Measurements from ENCODE around the gene RGS14.
"Not testable (repeated sequence)": the region's sequence is repeated elsewhere in the genome, so short reads cannot be mapped to it uniquely, and the experiment has no call there.

RGS14 gene

GRCh38 chr5:177371120-177372033 is 13.7 kb downstream of the RGS14 start:
- H3K27me3 ChIP-seq (ENCODE audit: control insufficient read depth in 2 of 2, insufficient read depth in 2 of 2, low read length in 2 of 2) = no peaks in the 10 kb centered on the region
- H3K9ac ChIP-seq (ENCODE audit: low read depth in 1 of 2, low read length in 2 of 2) = peak overlapping the region; percentile 26 to 61
- no peaks in the 10 kb centered on the region for H3K9me3 ChIP-seq (ENCODE audit: control insufficient read depth in 2 of 2, low read length in 2 of 2)
- H3K4me3 ChIP-seq (ENCODE audit: low read length in 2 of 2) = peak overlapping the region; percentile 59 to 63
- H3K36me3 ChIP-seq (ENCODE audit: control insufficient read depth in 2 of 2, insufficient read depth in 2 of 2, low read length in 2 of 2) = peaks cover 0 to 11% of the 10 kb centered on the region in 2 donors
- H3K4me1 ChIP-seq (ENCODE audit: control insufficient read depth in 2 of 2, insufficient read depth in 2 of 2, low read length in 2 of 2) = peaks cover 19 to 24% of the 10 kb centered on the region in 2 donors
- peak overlapping the region in 1 of 2 donors; percentile 31 for H3K27ac ChIP-seq (ENCODE audit: low read depth in 2 of 2, low read length in 2 of 2)

GRCh38 chr5:177372034-177372896 is 14.5 kb downstream of the RGS14 start:
- peaks cover 13 to 22% of the 10 kb centered on the region in 2 donors for H3K4me1 ChIP-seq (ENCODE audit: control insufficient read depth in 2 of 2, insufficient read depth in 2 of 2, low read length in 2 of 2)
- no peak overlapping the region for H3K4me3 ChIP-seq (ENCODE audit: low read length in 2 of 2)
- H3K36me3 ChIP-seq (ENCODE audit: control insufficient read depth in 2 of 2, insufficient read depth in 2 of 2, low read length in 2 of 2) = peaks cover 0 to 11% of the 10 kb centered on the region in 2 donors
- no peak overlapping the region for H3K27ac ChIP-seq (ENCODE audit: low read depth in 2 of 2, low read length in 2 of 2)
- H3K27me3 ChIP-seq (ENCODE audit: control insufficient read depth in 2 of 2, insufficient read depth in 2 of 2, low read length in 2 of 2) = no peaks in the 10 kb centered on the region
- H3K9ac ChIP-seq (ENCODE audit: low read depth in 1 of 2, low read length in 2 of 2) = no peak overlapping the region
- no peaks in the 10 kb centered on the region for H3K9me3 ChIP-seq (ENCODE audit: control insufficient read depth in 2 of 2, low read length in 2 of 2)

- Histone ChIP-seq H3K27ac (ENCODE audit: low read depth in 2 of 2, low read length in 2 of 2) (no peak overlapping the region), H3K9ac (ENCODE audit: low read depth in 1 of 2, low read length in 2 of 2) (no peak overlapping the region), H3K4me3 (ENCODE audit: low read length in 2 of 2) (no peak overlapping the region), H3K9me3 (ENCODE audit: control insufficient read depth in 2 of 2, low read length in 2 of 2) (no peaks in the 10 kb centered on the region), H3K4me1 (ENCODE audit: control insufficient read depth in 2 of 2, insufficient read depth in 2 of 2, low read length in 2 of 2) (peaks cover 9 to 17% of the 10 kb centered on the region in 2 donors), H3K36me3 (ENCODE audit: control insufficient read depth in 2 of 2, insufficient read depth in 2 of 2, low read length in 2 of 2) (peaks cover 0 to 11% of the 10 kb centered on the region in 2 donors), H3K27me3 (ENCODE audit: control insufficient read depth in 2 of 2, insufficient read depth in 2 of 2, low read length in 2 of 2) (no peaks in the 10 kb centered on the region)
These were observed 15.2 kb downstream of the RGS14 start for GRCh38 chr5:177372910-177373309.

- Histone ChIP-seq H3K9ac (ENCODE audit: low read depth in 1 of 2, low read length in 2 of 2) (no peak overlapping the region), H3K9me3 (ENCODE audit: control insufficient read depth in 2 of 2, low read length in 2 of 2) (no peaks in the 10 kb centered on the region), H3K36me3 (ENCODE audit: control insufficient read depth in 2 of 2, insufficient read depth in 2 of 2, low read length in 2 of 2) (peaks cover 0 to 4% of the 10 kb centered on the region in 2 donors), H3K4me3 (ENCODE audit: low read length in 2 of 2) (no peak overlapping the region), H3K27me3 (ENCODE audit: control insufficient read depth in 2 of 2, insufficient read depth in 2 of 2, low read length in 2 of 2) (no peaks in the 10 kb centered on the region), H3K27ac (ENCODE audit: low read depth in 2 of 2, low read length in 2 of 2) (no peak overlapping the region), H3K4me1 (ENCODE audit: control insufficient read depth in 2 of 2, insufficient read depth in 2 of 2, low read length in 2 of 2) (peaks cover 9 to 17% of the 10 kb centered on the region in 2 donors)
These were observed 16.1 kb downstream of the RGS14 start for GRCh38 chr5:177373806-177374205.

- no peak overlapping the region for H3K4me3 ChIP-seq (ENCODE audit: low read length in 2 of 2)
- no peaks in the 10 kb centered on the region for H3K27me3 ChIP-seq (ENCODE audit: control insufficient read depth in 2 of 2, insufficient read depth in 2 of 2, low read length in 2 of 2)
- H3K9me3 ChIP-seq (ENCODE audit: control insufficient read depth in 2 of 2, low read length in 2 of 2) = no peaks in the 10 kb centered on the region
- H3K36me3 ChIP-seq (ENCODE audit: control insufficient read depth in 2 of 2, insufficient read depth in 2 of 2, low read length in 2 of 2) = peaks cover 0 to 4% of the 10 kb centered on the region in 2 donors
- no peak overlapping the region for H3K27ac ChIP-seq (ENCODE audit: low read depth in 2 of 2, low read length in 2 of 2)
- H3K9ac ChIP-seq (ENCODE audit: low read depth in 1 of 2, low read length in 2 of 2) = no peak overlapping the region
- H3K4me1 ChIP-seq (ENCODE audit: control insufficient read depth in 2 of 2, insufficient read depth in 2 of 2, low read length in 2 of 2) = peaks cover 9 to 13% of the 10 kb centered on the region in 2 donors
These were observed 16.5 kb downstream of the RGS14 start for GRCh38 chr5:177374211-177374610.

GRCh38 chr5:177375516-177375915 is 17.8 kb downstream of the RGS14 start:
- H3K27ac ChIP-seq (ENCODE audit: low read depth in 2 of 2, low read length in 2 of 2); H3K9ac ChIP-seq (ENCODE audit: low read depth in 1 of 2, low read length in 2 of 2); H3K9me3 ChIP-seq (ENCODE audit: control insufficient read depth in 2 of 2, low read length in 2 of 2); H3K27me3 ChIP-seq (ENCODE audit: control insufficient read depth in 2 of 2, insufficient read depth in 2 of 2, low read length in 2 of 2); H3K4me1 ChIP-seq (ENCODE audit: control insufficient read depth in 2 of 2, insufficient read depth in 2 of 2, low read length in 2 of 2); H3K4me3 ChIP-seq (ENCODE audit: low read length in 2 of 2); H3K36me3 ChIP-seq (ENCODE audit: control insufficient read depth in 2 of 2, insufficient read depth in 2 of 2, low read length in 2 of 2): not testable (repeated sequence)

- Histone ChIP-seq H3K4me3 (ENCODE audit: low read length in 2 of 2) (no peak overlapping the region), H3K9me3 (ENCODE audit: control insufficient read depth in 2 of 2, low read length in 2 of 2) (no peaks in the 10 kb centered on the region), H3K9ac (ENCODE audit: low read depth in 1 of 2, low read length in 2 of 2) (no peak overlapping the region), H3K36me3 (ENCODE audit: control insufficient read depth in 2 of 2, insufficient read depth in 2 of 2, low read length in 2 of 2) (peaks cover 0 to 4% of the 10 kb centered on the region in 2 donors), H3K4me1 (ENCODE audit: control insufficient read depth in 2 of 2, insufficient read depth in 2 of 2, low read length in 2 of 2) (peaks cover 5 to 7% of the 10 kb centered on the region in 2 donors), H3K27me3 (ENCODE audit: control insufficient read depth in 2 of 2, insufficient read depth in 2 of 2, low read length in 2 of 2) (no peaks in the 10 kb centered on the region), H3K27ac (ENCODE audit: low read depth in 2 of 2, low read length in 2 of 2) (no peak overlapping the region)
These were observed 18.4 kb downstream of the RGS14 start for GRCh38 chr5:177376107-177376506.

GRCh38 chr5:177377851-177378776 is 20.4 kb downstream of the RGS14 start:
- H3K4me3 ChIP-seq (ENCODE audit: low read length in 2 of 2) = no peak overlapping the region
- no peak overlapping the region for H3K9ac ChIP-seq (ENCODE audit: low read depth in 1 of 2, low read length in 2 of 2)
- H3K4me1 ChIP-seq (ENCODE audit: control insufficient read depth in 2 of 2, insufficient read depth in 2 of 2, low read length in 2 of 2) = no peaks in the 10 kb centered on the region
- no peak overlapping the region for H3K27ac ChIP-seq (ENCODE audit: low read depth in 2 of 2, low read length in 2 of 2)
- H3K9me3 ChIP-seq (ENCODE audit: control insufficient read depth in 2 of 2, low read length in 2 of 2) = no peaks in the 10 kb centered on the region
- peaks cover 0 to 3% of the 10 kb centered on the region in 2 donors for H3K27me3 ChIP-seq (ENCODE audit: control insufficient read depth in 2 of 2, insufficient read depth in 2 of 2, low read length in 2 of 2)
- H3K36me3 ChIP-seq (ENCODE audit: control insufficient read depth in 2 of 2, insufficient read depth in 2 of 2, low read length in 2 of 2) = no peaks in the 10 kb centered on the region
